Measurements from ENCODE around the gene CCDC191.
A peak's percentile ranks its signal among the peaks of the same experiment; 100 is the strongest.

The CCDC191 gene, protein sequence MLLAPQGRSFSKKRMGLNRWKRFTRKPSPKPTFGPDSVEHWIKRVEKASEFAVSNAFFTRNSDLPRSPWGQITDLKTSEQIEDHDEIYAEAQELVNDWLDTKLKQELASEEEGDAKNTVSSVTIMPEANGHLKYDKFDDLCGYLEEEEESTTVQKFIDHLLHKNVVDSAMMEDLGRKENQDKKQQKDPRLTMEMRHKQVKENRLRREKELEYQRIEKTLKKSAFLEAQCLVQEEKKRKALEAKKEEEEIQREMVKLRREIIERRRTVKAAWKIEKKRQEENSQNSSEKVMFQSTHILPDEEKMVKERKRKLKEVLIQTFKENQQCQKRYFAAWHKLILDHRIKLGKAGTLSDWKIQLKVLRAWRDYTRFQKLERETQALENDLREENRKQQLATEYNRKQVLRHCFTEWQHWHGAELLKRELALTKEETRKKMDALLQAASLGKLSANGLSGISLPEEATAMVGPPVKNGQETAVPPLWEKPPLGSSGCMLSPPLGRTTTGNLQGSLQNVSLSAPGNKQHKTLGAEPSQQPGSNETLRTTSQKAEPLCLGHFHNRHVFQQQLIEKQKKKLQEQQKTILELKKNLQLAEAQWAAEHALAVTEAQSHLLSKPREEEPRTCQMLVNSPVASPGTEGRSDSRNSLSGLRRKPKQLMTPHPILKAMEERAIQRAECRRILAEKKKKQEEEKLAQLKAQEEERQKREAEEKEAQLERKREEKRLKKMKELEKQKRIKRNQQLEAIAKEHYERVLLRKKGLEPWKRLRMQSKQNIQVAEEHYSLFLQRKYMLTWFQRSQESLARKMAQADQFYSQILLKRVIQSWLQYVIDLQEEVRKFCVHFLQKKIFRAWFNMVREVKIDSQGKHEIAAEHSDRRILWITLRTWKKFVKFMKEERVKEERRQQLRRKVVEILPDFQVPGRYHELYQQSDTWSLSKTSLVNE

GRCh38 chr3:114056130-114057010 is at the start of gene CCDC191, which contains the start of gene QTRT2:
TSS of gene CCDC191 (minus strand) at chr3:114056526. CDS start at chr3:114056466, 60 bp downstream.
TSS of gene QTRT2 (plus strand) at chr3:114056737. CDS start at chr3:114065258, 8,521 bp downstream.
- peak; percentile 94 to 97 for DNase-seq

- no peak for DNase-seq
Observed at GRCh38 chr3:114104414-114104813, 48.1 kb upstream of the CCDC191 start.

- no peak for DNase-seq
Observed at GRCh38 chr3:114103858-114104257, 47.5 kb upstream of the CCDC191 start.

- no peak for DNase-seq
Observed at GRCh38 chr3:114103181-114103580, 46.9 kb upstream of the CCDC191 start.

- DNase-seq = no peak
Observed at GRCh38 chr3:114101101-114101500, 44.8 kb upstream of the CCDC191 start.

DNA sequence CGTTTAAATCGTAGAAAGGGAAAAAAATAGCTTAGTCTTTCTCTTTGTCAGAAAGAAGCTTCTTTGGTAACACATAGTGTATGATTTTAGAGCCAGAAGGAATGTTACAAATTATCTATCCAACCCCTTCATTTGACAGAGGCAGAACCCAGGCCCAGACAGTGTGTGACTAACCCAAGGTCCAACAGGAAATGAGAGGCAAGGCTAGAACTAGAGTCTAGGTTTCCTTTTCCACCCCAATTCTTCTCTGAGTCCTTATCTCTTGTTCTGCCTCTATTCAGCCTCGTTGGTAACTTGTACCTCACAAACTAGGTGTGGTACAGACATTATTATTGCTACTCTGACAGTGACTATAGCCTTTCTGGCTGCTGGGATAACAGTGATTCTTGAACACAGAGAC is 39.5 kb upstream of the CCDC191 start:
- DNase-seq = no peak

- no peak for DNase-seq
Observed at GRCh38 chr3:114093596-114093995, 37.3 kb upstream of the CCDC191 start.

- no peak for DNase-seq
Observed at GRCh38 chr3:114093016-114093380, 36.7 kb upstream of the CCDC191 start.

DNA sequence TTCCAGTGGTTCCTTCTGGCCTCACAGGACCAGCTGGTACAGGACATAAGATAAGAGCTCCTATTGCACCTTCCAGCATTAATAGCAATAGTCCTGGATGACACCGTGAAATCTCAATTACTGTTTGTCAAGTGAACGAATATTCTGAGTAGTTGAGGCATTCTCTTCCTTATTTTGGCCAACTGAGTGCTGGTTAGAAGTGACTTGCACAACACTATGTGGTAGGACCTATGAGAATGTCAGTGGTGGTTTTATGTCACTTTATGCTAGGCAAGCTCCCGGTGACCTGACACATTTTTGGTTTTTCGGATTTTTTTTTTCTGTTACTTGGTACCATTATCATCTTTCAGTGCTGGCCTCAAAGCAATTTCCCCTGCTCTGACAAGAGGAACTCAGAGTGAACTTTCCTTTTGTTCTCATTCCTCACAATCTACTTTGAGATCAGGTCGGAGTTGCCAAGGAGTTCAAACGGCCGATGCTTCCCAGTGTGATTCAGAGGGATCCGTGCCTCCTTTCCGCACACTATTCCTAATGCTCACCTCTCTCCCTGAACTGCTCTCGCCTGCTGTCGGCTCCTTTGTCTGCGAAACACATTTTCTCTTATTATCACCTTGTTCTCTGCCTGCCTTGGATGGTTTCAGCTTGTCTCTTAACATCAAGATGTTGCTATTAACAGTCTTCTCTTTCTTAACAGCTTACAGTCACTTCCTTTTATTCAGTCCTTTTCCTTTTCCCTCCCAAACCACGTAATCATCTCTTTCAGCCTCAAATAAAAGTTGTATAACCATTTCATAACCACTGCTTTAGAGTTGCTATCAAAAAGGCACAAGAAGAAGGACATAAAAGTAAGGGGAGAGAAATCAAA is 36.1 kb upstream of the CCDC191 start:
- DNase-seq = no peak

DNA sequence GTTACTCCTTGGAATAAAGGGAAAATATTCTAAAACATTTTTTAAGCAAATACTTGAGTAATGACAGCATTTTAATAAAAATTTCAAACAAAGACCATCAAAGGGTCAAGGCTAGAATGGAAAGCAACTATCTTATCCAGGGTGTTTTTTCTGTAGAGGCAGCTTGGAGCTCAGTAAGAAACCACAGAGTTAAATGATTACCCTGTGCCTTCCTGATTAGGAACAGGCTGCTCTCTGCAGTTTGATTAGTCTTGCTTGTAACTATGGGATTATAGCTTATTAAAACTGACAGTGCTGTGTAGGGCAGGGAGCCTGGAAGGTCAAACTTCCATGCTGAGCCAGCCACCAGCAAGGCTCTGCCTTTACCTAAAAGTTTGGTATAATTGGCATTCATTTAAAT is 33.3 kb upstream of the CCDC191 start:
- no peak for DNase-seq

- DNase-seq = no peak
Observed at GRCh38 chr3:114086356-114086755, 30.0 kb upstream of the CCDC191 start.

- DNase-seq = no peak
Observed at GRCh38 chr3:114083112-114083511, 26.8 kb upstream of the CCDC191 start.

DNA sequence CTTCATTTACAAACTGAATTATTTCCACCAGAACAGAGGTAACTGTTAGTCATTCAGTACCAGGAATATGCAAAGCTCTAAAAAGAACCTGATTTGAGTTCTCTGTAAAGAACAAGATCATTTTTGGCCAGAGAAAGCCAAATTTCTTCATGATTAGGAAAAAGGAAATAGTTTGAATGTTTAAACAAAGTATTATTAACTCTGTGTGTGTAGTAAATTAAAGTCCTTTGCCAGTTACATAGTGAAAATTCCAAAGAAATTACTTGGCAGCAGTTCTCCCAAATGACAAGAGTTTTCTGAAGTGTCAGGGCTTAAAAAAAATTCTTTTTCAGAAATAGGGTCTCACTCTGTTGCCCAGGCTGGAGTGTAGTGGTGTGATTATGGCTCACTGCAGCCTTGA is 24.7 kb upstream of the CCDC191 start:
- DNase-seq = no peak

DNA sequence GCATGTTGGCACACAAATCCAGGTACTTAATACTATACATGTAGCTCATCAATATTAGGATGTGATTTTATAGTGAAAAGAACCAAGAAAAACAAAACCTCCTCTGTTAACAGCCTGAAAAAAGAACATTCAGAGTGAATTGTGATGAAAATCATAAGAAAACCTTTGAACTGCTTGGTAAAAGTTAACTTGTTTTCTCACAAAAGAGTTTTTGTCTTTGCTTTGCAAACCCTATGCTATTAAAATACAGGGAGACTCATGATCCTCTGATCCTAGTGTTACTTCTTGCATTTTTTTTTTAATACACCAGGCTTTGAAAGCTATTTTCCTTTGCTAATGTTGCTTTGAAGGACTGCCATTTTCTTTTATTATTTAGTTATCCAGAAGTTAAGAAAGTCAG is 23.9 kb upstream of the CCDC191 start:
- DNase-seq = no peak

GRCh38 chr3:114079761-114080160 is 23.4 kb upstream of the CCDC191 start:
- no peak for DNase-seq

DNA sequence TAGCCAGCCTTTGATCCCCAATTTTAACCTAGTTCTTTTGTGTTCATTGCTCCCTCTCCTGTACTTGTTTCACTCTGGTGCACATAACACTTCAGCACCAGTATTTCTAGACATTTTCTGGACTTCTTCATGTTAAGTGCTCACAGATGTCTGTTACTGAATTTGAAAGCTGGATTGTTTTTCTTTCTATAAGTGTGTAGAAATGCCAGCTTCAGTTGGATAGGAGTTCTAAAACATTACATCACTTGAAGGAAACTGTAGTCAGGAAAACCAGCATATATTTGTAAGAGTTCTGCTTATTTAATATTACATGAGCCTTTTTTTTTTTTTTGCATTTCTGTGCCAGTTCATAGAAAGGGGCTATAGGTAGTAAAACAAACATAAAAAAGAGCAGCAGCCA is 21.8 kb upstream of the CCDC191 start:
- no peak for DNase-seq

DNA sequence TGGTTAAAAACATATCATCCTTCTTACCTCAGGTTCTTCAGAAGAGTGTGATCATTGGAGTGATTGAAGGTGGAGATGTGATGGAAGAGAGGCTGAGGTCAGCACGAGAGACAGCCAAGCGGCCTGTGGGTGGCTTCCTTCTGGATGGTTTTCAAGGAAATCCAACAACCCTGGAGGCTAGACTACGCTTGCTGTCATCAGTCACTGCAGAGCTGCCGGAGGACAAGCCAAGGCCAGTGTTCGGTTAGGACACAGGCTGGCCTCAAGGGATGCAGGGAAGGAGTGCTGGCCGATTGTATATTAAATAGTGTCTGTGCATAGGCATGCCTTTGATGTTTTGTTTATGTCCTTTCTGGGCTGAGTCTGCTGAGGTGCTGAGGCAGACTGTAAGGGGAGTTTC is 20.4 kb upstream of the CCDC191 start:
- DNase-seq = no peak

- DNase-seq = no peak
Observed at GRCh38 chr3:114071786-114072185, 15.5 kb upstream of the CCDC191 start.

DNA sequence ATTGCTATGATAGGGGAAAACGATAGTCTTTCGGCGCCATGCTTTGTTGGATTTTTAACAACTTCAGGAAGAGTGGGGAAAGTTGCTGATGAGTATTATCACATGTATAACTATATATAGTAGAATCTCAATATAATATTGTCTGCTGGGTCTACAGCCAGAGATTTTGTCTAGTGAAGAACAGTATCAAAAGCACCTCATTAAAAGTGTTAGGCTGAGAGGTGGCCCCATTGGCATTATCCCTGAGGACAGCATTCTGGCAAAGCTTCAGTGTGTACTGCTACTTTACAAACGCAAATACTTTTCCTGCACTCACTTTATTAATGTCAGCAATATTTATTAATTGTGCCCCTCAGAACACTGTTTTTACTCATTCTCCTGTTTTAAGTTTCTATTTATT is 12.0 kb upstream of the CCDC191 start:
- DNase-seq = no peak

DNA sequence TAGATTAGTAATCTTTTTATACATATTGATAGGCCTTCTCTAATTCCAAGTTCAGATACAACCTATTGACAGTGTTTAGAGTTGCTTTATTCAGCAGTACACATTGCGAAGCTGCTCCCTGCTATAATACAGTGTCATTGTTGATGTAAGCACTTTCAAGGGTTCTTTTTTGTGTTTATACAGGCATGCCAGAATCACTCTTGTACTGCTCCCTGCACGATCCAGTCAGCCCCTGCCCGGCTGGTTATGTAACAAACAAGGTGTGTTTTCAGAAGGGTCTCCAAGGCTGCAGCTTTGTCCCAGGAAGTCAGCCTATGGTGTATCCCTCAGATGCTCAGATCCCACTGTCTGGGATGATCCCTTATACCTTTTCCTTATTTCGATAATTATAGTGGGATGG is 11.5 kb upstream of the CCDC191 start:
- DNase-seq = no peak

DNA sequence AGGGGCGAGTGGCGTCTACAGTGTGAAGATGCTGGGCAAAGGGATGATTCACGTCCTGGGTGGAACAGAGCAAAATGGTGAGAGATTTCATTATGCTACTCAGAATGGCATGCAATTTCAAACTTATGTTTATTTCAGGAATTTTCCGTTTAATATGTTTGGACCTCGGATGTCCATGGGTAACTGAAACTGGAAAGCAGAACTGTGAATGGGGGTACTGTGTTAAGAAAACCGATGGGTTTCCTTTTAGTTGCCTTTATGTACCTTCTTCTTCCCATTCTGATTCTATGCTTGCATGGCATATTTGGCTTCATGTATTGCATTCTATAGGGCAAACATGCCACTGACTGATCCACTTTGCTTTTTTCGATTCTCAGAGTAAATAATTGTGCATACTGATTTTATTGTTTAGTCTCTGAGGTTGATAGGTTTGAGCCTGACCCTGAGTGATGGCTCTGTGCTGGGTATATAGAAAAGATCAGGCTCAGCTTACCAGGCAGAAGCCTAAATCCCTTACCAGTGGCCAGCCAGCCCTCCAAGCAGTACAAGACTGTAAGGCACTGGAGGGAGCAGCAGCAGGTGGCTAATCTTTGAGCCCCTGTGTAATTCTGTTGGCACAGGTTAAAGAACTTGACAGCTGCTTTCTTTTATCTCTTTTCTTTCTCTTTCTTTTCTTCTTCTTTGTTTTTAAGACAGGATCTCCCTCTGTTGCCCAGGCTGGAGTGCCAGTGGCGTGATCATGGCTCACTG is 4.8 kb upstream of the CCDC191 start:
- DNase-seq = no peak

Measured in NCI-H526 (cell line).